Epidermal melanocyte (primary cell): ENCODE measurements around the gene KREMEN2.

Experiments used
- DNase-seq: peaks from one replicate; pipeline ENCODE4 v3.0.0; 2011; ENCODE audit warnings: low spot score; ENCODE audit not compliant: insufficient read length

KREMEN2 gene

GRCh38 chr16:2976201-2976600 lies 12.1 kb downstream of the KREMEN2 start:
- DNase-seq = no peak

GRCh38 chr16:2976673-2977072 lies 12.6 kb downstream of the KREMEN2 start:
- no peak for DNase-seq

- DNase-seq = no peak
Observed at GRCh38 chr16:2977440-2977839, 13.4 kb downstream of the KREMEN2 start.

- no peak for DNase-seq
Observed at GRCh38 chr16:2979669-2980226, 15.7 kb downstream of the KREMEN2 start.

- peak; percentile 100 for DNase-seq
Observed at GRCh38 chr16:2980227-2981176, 16.4 kb downstream of the KREMEN2 start, which contains the start of gene PKMYT1. TSS of gene PKMYT1 (minus strand) at chr16:2980446. CDS start at chr16:2979657, 789 bp downstream.

- DNase-seq = no peak
Observed at GRCh38 chr16:2981177-2981898, 17.3 kb downstream of the KREMEN2 start.

GRCh38 chr16:2981899-2982250 lies 17.8 kb downstream of the KREMEN2 start:
- DNase-seq = no peak

- DNase-seq = no peak
Observed at GRCh38 chr16:2982402-2982801, 18.3 kb downstream of the KREMEN2 start.

GRCh38 chr16:2983706-2984136 lies 19.6 kb downstream of the KREMEN2 start:
- DNase-seq = peak; percentile 98

GRCh38 chr16:2985462-2985861 lies 21.4 kb downstream of the KREMEN2 start:
- no peak for DNase-seq

- no peak for DNase-seq
Observed at GRCh38 chr16:2985893-2986355, 21.8 kb downstream of the KREMEN2 start.

- no peak for DNase-seq
Observed at GRCh38 chr16:2986623-2987188, 22.6 kb downstream of the KREMEN2 start.

- DNase-seq = no peak
Observed at GRCh38 chr16:2987286-2987685, 23.2 kb downstream of the KREMEN2 start.

GRCh38 chr16:2987833-2988232 lies 23.8 kb downstream of the KREMEN2 start:
- no peak for DNase-seq

- no peak for DNase-seq
Observed at GRCh38 chr16:2988590-2989099, 24.6 kb downstream of the KREMEN2 start.

- DNase-seq = no peak
Observed at GRCh38 chr16:2990891-2991290, 26.8 kb downstream of the KREMEN2 start.

- no peak for DNase-seq
Observed at GRCh38 chr16:2991566-2992261, 27.6 kb downstream of the KREMEN2 start.

- DNase-seq = no peak
Observed at GRCh38 chr16:2992383-2993081, 28.5 kb downstream of the KREMEN2 start.

- no peak for DNase-seq
Observed at GRCh38 chr16:2996298-2996697, 32.2 kb downstream of the KREMEN2 start.

GRCh38 chr16:2999929-3000328 lies 35.9 kb downstream of the KREMEN2 start:
- no peak for DNase-seq
